B cell (primary cell): ENCODE measurements around the gene CD38. TPM values are rescaled to one million over a fixed set of nuclear protein-coding genes. Genes with fewer than 3 reads are reported as not detected.
"Not testable (repeated sequence)": the region's sequence is repeated elsewhere in the genome, so short reads cannot be mapped to it uniquely, and the experiment has no call there.

ENCODE experiments used
- ATAC-seq: fragments of 200-7000 bp; cut with Tn5 transposase; one replicate; pipeline ENCODE4 v1.10.0; 2021; ENCODE audit warnings: low read depth, mild to moderate bottlenecking, moderate number of reproducible peaks, moderate library complexity
- CTCF ChIA-PET: fragments of 350-600 bp; sonication (Branson Sonifier 250); formaldehyde crosslinking; loops from one replicate; lab custom pipeline; 2021; ENCODE audit warnings: antibody characterized with exemption, inconsistent platforms; lab: Charles Lee
- POLR2A ChIA-PET: fragments of 350-600 bp; sonication (Branson Sonifier 250); formaldehyde crosslinking; loops from one replicate; lab custom pipeline; 2021; ENCODE audit warnings: antibody characterized with exemption; lab: Charles Lee
- DNase-seq: peaks from one replicate; pipeline ENCODE4 v3.0.0; 2013
- H2AFZ ChIP-seq: 2 replicates; pipeline ENCODE4 v1.6.1; 2012; ENCODE audit warnings: mild to moderate bottlenecking, low read depth, low read length; ENCODE audit not compliant: insufficient read depth, poor library complexity, severe bottlenecking
- H3K27ac ChIP-seq, 2 donors: 1 replicate in 1 of 2; 2 replicates in 1 of 2; pipeline ENCODE4 v1.5.1; 2012 to 2013; ENCODE audit warnings: low read length in 2 of 2, mild to moderate bottlenecking in 2 of 2, moderate library complexity in 1 of 2
- H3K27me3 ChIP-seq, 4 experiments: fragments of 200-600 bp in 1 of 4; sonication (generic) in 1 of 4; replicated peaks in 1 of 4; 1 replicate in 2 of 4; 2 replicates in 2 of 4; pipeline versions ENCODE4 v1.6.1 to v1.7.0; 2013 to 2016; ENCODE audit warnings: low read length in 3 of 4, mild to moderate bottlenecking in 2 of 4, mixed read lengths in 1 of 4, moderate library complexity in 1 of 4; ENCODE audit not compliant: insufficient read depth in 4 of 4, control insufficient read depth in 3 of 4; ENCODE audit errors: control extremely low read depth in 1 of 4
- H3K36me3 ChIP-seq, 2 experiments: replicated peaks in 1 of 2; 1 replicate in 1 of 2; 2 replicates in 1 of 2; pipeline versions ENCODE4 v1.6.1 to v1.7.1; 2013; ENCODE audit warnings: low read length in 1 of 2; ENCODE audit not compliant: insufficient read depth in 2 of 2, control insufficient read depth in 1 of 2; ENCODE audit errors: control extremely low read depth in 1 of 2, extremely low read depth in 1 of 2
- H3K4me1 ChIP-seq, 2 donors: fragments of 200-600 bp in 1 of 2; sonication (generic) in 1 of 2; 1 replicate in 1 of 2; 2 replicates in 1 of 2; pipeline versions ENCODE4 v1.5.1 to v1.6.1; 2013 to 2017; ENCODE audit warnings: low read length in 2 of 2; ENCODE audit not compliant: control insufficient read depth in 2 of 2, insufficient read depth in 2 of 2
- H3K4me2 ChIP-seq: replicated peaks from 2 replicates; pipeline ENCODE3; 2012; ENCODE audit warnings: mild to moderate bottlenecking, low read depth, low read length; ENCODE audit not compliant: poor library complexity, severe bottlenecking
- H3K4me3 ChIP-seq, 5 experiments: fragments of 200-600 bp in 1 of 5; sonication (generic) in 1 of 5; 1 replicate in 3 of 5; 2 replicates in 2 of 5; pipeline versions ENCODE4 v1.5.1 to v1.7.0; 2011 to 2016; ENCODE audit warnings: low read length in 4 of 5, mild to moderate bottlenecking in 4 of 5, low read depth in 2 of 5, control low read depth in 1 of 5, moderate library complexity in 1 of 5; ENCODE audit not compliant: insufficient read depth in 1 of 5; ENCODE audit errors: control extremely low read depth in 1 of 5, extremely low read depth in 1 of 5
- H3K79me2 ChIP-seq: fragments of 200-600 bp; sonication (generic); one replicate; pipeline ENCODE4 v1.6.0; 2016; ENCODE audit warnings: low read length; ENCODE audit not compliant: control insufficient read depth, insufficient read depth
- H3K9ac ChIP-seq: fragments of 200-600 bp; sonication (generic); 2 replicates; pipeline ENCODE4 v1.6.1; 2017; ENCODE audit warnings: mild to moderate bottlenecking, low read length, moderate library complexity
- H3K9me3 ChIP-seq, 3 donors: one replicate each; pipeline versions ENCODE4 v1.6.1 to v1.7.1; 2013; ENCODE audit warnings: low read length in 2 of 3; ENCODE audit not compliant: control insufficient read depth in 2 of 3, insufficient read depth in 1 of 3; ENCODE audit errors: control extremely low read depth in 1 of 3
- H4K20me1 ChIP-seq: 2 replicates; pipeline ENCODE4 v1.6.0; 2012; ENCODE audit warnings: mild to moderate bottlenecking, low read length; ENCODE audit not compliant: insufficient read depth, control insufficient read depth, poor library complexity, severe bottlenecking
- H3K27ac Mint-ChIP-seq: one replicate; pipeline ENCODE4 v1.8.0; 2021; ENCODE audit warnings: mixed read lengths
- H3K27me3 Mint-ChIP-seq: one replicate; pipeline ENCODE4 v1.8.0; 2021; ENCODE audit warnings: mixed read lengths
- H3K4me1 Mint-ChIP-seq: one replicate; pipeline ENCODE4 v1.8.0; 2021; ENCODE audit warnings: mixed read lengths
- H3K4me3 Mint-ChIP-seq: one replicate; pipeline ENCODE4 v1.8.0; 2021; ENCODE audit warnings: mixed read lengths
- H3K9me3 Mint-ChIP-seq: one replicate; pipeline ENCODE4 v1.8.0; 2022; ENCODE audit warnings: mixed read lengths; ENCODE audit not compliant: insufficient read depth
- CTCF ChIP-seq: fragments of 200-600 bp; IDR thresholded peaks from one replicate; pipeline ENCODE4 v1.8.0; 2022; ENCODE audit warnings: antibody characterized with exemption, mild to moderate bottlenecking
- EZH2 ChIP-seq: IDR thresholded peaks from 2 replicates; pipeline ENCODE4 v1.6.1; 2012; ENCODE audit warnings: borderline replicate concordance, low read depth, mild to moderate bottlenecking, moderate library complexity, low read length; ENCODE audit not compliant: insufficient read depth, poor library complexity, severe bottlenecking
- WGBS: methylation state at CpG from one replicate; pipeline ENCODE4 v1.1.5; 2013; ENCODE audit warnings: missing lambda C conversion rate; ENCODE audit not compliant: insufficient coverage; 5-methylcytosine and 5-hydroxymethylcytosine counted together
- intact Hi-C: fragments of 100-400 bp; cut with micrococcal nuclease; formaldehyde crosslinking; loops from one replicate; pipeline ENCODE4 v1.10.0; 2022
- polyA plus RNA-seq: library from polyadenylated mRNA; depleted of rRNA; stranded (reverse); fragments of >200 nt; gene quantifications from 2 replicates; pipeline ENCODE4 v1.2.3, GENCODE V29; 2012
- total RNA-seq, 2 donors: library from RNA; stranded (reverse); fragments of 120-200 nt in 1 of 2; gene quantifications; 1 replicate in 1 of 2; 2 replicates in 1 of 2; pipeline versions ENCODE4 v1.2.3 to v1.2.4, GENCODE V29; 2013 to 2022

The CD38 gene
- total and polyA plus RNA-seq, 2 donors (not counting 1 experiment from before 2014, with no cell fraction given), result 10.1 to 12.9 TPM

- H3K27ac ChIP-seq, result no peak overlapping the region
- ChIA-PET POLR2A (no interaction called here), CTCF (interaction anchor here (0.6 kb wide), 1 partner anchor 137 kb away, joined by 3 read pairs; no protein-coding TSS in a partner anchor)
- Mint-ChIP-seq H3K4me1 (no peaks in the 10 kb centered on the region), H3K27ac (no peak overlapping the region), H3K4me3 (no peak overlapping the region), H3K9me3 (no peaks in the 10 kb centered on the region), H3K27me3 (no peaks in the 10 kb centered on the region)
- no peaks in the 10 kb centered on the region for H3K79me2 ChIP-seq
- peaks cover 2 to 16% of the 10 kb centered on the region in 2 experiments for H3K36me3 ChIP-seq
- intact Hi-C loops, result no loop called here
- DNase-seq, result no peak
- H3K9ac ChIP-seq, result no peak overlapping the region
- no peak overlapping the region for H3K4me3 ChIP-seq
- H3K27me3 ChIP-seq, result no peaks in the 10 kb centered on the region
- H2AFZ ChIP-seq, result no peak overlapping the region
- H3K4me2 ChIP-seq, result no peak overlapping the region
- no CpG with 5 or more reads among the region's 1 CpG for WGBS
- H3K9me3 ChIP-seq, result peaks cover 0 to 2% (median 0%) of the 10 kb centered on the region in 3 donors
- peaks cover 0 to 3% of the 10 kb centered on the region in 2 donors for H3K4me1 ChIP-seq
- no peaks in the 10 kb centered on the region for H4K20me1 ChIP-seq
- no peak for ATAC-seq
- TF ChIP-seq CTCF, result no peak
- no peak for TF ChIP-seq EZH2
Observed at GRCh38 chr4:15837591-15837990, 59.5 kb downstream of the CD38 start.

- H3K27me3 ChIP-seq, H3K27ac ChIP-seq, H4K20me1 ChIP-seq, H3K27ac Mint-ChIP-seq, H3K79me2 ChIP-seq, H3K9me3 ChIP-seq, POLR2A ChIA-PET, H3K9ac ChIP-seq, ATAC-seq, H3K4me3 Mint-ChIP-seq, H3K27me3 Mint-ChIP-seq, H3K4me3 ChIP-seq, H3K4me1 Mint-ChIP-seq, H3K4me2 ChIP-seq, H3K9me3 Mint-ChIP-seq, CTCF ChIA-PET, DNase-seq, H2AFZ ChIP-seq, intact Hi-C loops, H3K4me1 ChIP-seq: not testable (repeated sequence)
- WGBS, result no CpG with 5 or more reads among the region's 16 CpGs
- H3K36me3 ChIP-seq, result peaks cover 2 to 11% of the 10 kb centered on the region in 2 experiments
Observed at GRCh38 chr4:15841194-15841730, 63.1 kb downstream of the CD38 start.
